ENCODE results near the gene CCDC102A. TPM values are rescaled to one million over a fixed set of nuclear protein-coding genes. Genes with fewer than 3 reads are reported as not detected.

CCDC102A gene
- total RNA-seq, 2 donors from 2014 or later = 16.9 to 18.3 TPM

DNA sequence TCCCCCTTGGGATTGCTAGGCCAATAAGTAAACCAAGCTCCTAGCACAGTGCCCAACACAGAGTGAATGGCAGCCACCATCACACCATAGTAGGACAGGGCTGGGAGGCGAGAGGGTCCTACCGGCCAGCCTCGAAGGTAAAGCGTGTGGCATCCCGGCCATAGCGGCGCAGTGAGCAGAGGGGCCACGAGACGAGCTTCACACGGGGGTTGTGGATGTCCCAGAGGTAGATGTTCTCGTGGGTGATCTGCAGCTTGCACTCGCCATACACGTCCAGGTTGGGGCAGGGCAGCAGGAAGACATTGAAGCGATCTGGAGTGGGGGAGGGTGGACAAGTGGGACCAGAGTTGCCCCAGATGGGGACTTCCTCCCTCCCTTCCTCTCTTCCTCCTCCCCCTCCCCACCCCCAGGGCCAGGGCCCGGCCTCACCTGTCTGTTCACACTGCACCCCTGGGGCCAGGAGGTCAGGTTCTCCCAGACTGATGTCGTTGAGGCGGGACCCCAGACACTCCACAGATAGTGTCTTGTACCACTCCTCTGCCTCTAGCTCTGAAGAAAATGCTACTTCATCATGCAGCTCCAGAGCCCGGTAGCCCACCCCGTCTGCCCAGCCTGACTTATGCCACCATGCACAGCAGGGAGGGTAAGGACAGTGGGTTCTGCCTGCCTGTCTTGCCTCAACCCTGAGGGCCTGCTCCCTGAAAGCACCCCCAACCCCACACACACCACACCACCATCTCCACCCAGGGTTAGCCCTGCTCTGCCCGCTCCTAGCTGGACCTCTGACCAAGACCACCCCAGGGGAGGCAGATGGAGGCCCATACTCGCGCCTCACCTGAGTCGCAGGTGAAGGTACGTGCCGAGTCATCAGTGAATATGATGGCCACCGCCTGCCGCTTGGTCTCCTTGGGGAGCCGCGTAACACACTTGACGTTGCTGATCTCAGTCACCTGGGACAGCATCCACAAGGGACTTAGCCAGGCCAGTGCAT, 61.4 kb downstream of the CCDC102A start:
- intact Hi-C loops (cut with DNase I) = loop anchor here in 1 of 2 donors (5.0 kb wide), 1 partner anchor 42 kb away; no protein-coding TSS in a partner anchor
- DNase-seq (ENCODE audit: low spot score) = no peak

DNA sequence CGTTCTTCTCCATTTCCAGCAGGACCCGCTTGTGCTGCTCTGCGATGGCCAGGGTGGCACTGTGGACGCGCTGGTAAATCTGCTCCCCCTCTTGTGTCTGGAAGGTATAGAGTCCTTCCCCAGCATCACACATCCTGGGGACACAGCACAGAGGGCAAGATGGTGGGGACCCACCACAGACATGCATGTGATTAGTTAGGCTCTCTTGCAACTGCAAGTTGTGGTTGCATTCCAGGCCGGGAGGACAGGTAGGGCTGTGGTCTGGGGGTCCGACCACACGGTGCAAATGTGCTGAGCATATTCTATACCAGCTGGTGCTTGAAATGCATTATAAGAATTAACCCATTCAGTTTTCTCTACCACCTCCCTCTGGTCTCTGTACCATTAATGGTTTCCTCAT, 62.5 kb downstream of the CCDC102A start:
- DNase-seq (ENCODE audit: low spot score) = no peak
- intact Hi-C loops (cut with DNase I) = no loop called here

DNA sequence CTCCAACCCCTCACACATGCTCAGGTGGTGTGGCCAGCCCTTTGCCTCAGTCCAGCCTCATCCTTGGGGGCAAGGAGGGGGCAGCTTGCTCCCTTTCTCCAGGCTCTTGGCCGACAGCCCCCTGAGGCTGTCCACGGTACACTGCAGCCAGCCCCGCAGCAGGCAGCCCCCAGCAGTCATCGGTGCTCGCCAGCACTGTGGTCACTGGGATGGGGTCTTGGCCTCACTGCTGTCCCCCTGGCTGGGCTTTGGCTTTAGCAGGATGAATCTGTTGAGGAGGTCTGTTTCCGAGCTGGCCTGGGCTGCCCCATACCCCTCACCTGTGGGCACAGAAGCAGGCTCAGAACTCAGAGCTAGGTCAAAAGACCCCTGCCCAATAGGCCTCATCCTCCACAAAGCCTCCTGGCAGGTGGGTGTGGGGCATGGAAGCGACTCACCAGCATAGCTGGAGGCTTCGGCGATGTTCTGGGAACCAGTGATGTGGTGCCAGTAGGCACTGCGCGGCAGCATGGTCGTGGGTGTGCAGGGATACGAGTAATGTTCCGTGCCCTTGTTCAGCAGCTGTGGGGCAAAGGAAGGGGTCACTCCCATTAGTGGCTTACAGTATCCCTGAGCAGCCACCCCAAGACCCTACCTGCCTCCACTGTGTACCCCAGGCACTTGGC, 63.1 kb downstream of the CCDC102A start:
- no peak for DNase-seq (ENCODE audit: low spot score)
- intact Hi-C loops (cut with DNase I) = no loop called here

DNA sequence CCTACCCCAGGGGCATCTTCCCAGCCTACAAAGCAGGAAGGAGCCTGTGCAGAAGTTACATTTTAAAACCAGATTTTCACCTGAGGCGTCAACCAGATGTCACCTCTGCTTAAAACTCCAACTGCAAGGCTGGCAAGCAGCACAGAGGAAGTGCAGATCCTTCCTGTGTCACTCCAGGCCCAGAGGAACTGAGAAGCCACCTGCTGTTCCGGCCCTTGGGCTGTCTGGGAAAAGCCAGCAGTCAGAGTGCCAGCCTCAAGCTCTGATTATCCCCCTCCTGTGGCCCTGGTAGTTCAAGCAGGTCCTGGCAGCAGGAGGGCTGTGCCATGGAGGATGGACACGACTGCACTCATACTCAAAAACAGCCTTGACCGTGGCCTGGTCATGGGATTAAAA, 63.7 kb downstream of the CCDC102A start:
- intact Hi-C loops (cut with DNase I) = no loop called here
- no peak for DNase-seq (ENCODE audit: low spot score)

DNA sequence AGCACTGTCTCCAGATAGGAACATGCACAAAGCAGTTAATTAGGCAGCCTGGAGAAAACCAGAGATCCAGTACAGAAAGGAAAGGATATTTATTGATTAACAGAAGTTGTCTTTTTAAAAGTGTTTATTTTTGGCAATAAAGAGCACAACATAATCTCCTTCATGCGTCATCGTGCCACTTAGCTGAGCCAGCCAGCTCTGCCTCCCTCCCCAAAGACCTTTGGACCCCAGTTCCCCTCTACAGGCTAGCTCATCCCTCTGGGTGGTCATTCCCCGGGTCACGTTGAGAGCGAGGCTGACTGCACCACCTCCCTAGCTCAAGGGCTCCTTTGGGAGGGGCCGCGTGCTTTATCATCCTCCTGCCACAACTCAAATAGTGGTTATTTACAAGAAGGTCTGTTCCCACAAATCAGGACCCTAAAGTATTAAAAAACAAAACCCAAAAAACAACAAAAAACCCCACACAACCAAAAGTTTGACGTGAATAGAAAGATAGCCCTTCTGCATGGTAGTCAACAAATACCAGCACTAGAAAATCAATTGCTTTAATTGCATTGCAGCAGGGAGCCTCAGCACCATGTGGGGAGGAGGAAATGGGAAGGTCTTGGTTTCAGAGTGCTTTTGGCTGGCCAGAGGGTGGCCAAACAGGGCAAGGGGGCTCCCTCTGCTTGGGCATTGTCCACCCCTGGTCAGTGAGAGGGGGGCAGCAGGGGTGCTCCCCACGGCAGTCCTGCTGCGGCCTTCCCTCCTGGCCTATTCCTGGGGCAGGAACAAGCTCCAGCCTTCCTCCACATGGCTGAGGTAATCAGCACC, 64.3 kb downstream of the CCDC102A start:
- no peak for DNase-seq (ENCODE audit: low spot score)
- intact Hi-C loops (cut with DNase I) = no loop called here

DNA sequence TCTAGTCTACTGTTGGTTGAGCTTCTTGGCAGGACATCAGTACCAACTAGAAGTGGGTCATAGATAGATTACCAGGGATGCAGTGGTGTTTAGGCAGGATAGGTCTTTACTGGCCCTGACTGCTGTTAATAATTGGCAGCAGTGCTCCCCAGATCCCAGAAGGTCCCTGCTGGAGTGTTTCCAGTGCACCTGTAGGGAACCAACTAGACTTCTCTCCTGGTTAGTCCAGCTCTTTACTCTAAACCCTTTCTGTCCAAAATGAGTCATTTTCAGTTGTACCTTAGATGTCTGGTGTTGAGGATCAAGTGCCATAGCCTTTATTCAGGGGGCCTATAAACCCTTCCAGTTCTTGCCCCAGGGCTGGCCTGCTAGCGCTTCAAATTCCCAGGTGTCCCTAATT, 65.2 kb downstream of the CCDC102A start:
- no peak for DNase-seq (ENCODE audit: low spot score)
- intact Hi-C loops (cut with DNase I) = no loop called here

DNA sequence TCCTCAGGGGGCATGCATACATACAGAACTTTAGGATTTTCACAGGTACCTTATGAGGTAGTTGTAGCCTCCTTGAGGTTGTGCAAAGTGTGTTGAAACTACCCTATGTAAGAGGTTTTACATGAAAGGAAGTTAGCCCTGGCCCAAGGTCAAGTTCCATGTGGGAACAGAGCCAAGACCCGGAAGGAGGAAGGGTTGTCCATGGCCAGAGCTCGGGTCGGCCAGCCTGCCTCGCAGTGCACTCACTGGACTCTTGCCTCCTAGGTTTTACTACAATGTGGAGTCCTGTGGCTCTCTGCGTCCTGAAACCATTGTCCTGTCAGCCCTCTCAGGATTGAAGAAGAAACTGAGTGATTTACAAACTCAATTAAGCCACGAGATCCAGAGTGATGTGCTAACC, 65.7 kb downstream of the CCDC102A start:
- no peak for DNase-seq (ENCODE audit: low spot score)
- intact Hi-C loops (cut with DNase I) = no loop called here

DNA sequence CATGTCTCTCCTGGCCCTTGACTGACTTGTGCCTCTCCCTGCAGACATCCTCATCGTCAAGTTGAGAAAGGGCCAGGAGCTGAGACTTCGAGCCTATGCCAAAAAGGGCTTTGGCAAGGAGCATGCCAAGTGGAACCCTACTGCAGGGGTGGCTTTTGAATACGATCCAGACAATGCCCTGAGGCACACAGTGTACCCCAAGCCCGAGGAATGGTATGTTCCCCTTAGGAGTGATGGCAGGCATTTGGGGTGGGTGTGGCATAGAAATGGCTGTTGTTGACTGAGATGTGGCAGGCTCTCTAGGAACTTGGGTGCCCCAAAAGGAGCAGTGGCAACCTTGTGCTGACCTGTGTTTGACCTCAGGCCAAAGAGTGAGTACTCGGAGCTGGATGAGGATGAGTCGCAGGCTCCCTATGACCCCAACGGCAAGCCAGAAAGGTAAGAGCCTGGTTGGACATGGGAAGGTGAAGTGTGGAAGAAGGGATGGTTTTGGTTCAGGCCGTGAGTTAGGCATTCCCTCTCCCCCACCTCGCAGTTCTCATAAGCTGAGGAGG, 66.4 kb downstream of the CCDC102A start:
- intact Hi-C loops (cut with DNase I) = no loop called here
- DNase-seq (ENCODE audit: low spot score) = no peak

DNA sequence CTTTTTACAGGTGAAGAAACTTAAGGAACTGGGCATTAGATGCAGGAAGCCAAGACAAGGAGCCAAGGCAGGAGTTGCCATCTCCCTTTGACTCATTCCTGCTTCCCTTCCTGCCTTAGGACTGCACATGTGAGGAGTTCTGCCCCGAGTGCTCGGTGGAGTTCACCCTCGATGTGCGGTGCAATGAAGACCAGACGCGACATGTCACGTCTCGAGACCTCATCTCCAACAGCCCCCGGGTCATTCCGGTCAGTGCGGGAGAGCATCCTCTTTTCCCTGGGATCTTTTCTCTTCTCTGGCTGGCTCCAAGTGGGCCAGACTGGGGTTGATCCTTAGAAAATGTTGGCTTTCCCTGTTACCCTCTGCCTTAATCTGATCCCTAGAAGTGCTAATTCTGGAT, 67.3 kb downstream of the CCDC102A start:
- intact Hi-C loops (cut with DNase I) = no loop called here
- no peak for DNase-seq (ENCODE audit: low spot score)

DNA sequence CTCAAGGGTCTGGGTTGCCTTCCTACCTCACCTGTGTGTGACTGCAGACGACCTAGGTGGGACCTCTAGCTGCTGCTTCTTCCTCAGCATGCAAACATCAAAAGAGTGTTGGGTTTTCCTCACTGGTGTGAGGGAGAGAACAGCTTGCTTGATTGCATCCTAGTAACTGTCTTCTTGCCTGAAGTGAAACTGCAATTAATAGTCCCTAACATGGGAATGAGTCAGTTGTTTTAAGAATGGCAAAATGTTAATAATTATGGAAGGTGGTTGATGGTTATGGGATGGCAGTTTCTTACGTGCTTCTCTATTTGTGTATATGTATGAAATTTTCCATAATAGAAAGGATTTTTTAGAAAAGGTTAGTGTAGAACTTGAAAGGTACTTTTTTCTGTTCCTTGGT, 68.0 kb downstream of the CCDC102A start:
- intact Hi-C loops (cut with DNase I) = no loop called here
- DNase-seq (ENCODE audit: low spot score) = no peak

DNA sequence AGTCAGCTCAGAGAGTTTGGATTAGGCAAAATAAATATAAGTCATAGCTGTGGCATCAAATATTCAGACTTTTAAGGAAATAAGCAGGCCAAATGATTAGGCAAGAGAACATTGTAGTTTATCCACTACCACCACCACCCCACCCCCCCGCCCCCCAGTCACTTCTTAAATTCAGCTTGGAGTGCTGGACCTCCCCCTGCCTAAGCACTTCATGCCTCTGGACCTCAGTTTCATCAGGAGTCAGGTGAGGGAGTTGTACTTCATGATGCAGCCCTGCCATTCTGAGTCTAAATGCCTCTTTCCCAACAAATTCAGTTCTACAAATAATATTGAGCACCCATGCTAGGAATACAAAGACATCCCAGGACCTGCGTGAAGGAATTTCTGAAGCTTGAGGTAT, 71.8 kb downstream of the CCDC102A start:
- DNase-seq (ENCODE audit: low spot score) = no peak
- intact Hi-C loops (cut with DNase I) = loop anchor here in 1 of 2 donors (5.0 kb wide), 1 partner anchor 53 kb away; no protein-coding TSS in a partner anchor

DNA sequence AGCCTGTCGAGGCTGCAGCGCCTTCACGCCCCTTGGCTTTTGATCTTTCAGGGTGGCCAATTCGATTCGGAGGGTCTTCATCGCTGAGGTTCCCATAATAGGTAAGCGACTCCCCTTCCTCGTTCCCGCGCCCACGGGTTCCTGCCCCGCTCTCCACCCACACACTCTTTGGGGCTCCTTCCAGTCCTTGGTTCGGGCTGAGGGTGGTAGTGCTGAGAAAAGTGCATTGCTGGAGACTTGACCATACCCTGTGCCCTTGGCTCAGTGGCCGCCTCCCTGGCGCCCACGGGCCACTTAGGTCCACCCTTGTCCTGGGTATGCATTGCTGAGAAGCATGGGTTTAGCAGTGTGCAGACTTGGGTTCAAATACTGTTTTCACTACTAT, 73.4 kb downstream of the CCDC102A start:
- DNase-seq (ENCODE audit: low spot score) = no peak
- intact Hi-C loops (cut with DNase I) = loop anchor here in 1 of 2 donors (5.0 kb wide), 1 partner anchor 54 kb away; no protein-coding TSS in a partner anchor

DNA sequence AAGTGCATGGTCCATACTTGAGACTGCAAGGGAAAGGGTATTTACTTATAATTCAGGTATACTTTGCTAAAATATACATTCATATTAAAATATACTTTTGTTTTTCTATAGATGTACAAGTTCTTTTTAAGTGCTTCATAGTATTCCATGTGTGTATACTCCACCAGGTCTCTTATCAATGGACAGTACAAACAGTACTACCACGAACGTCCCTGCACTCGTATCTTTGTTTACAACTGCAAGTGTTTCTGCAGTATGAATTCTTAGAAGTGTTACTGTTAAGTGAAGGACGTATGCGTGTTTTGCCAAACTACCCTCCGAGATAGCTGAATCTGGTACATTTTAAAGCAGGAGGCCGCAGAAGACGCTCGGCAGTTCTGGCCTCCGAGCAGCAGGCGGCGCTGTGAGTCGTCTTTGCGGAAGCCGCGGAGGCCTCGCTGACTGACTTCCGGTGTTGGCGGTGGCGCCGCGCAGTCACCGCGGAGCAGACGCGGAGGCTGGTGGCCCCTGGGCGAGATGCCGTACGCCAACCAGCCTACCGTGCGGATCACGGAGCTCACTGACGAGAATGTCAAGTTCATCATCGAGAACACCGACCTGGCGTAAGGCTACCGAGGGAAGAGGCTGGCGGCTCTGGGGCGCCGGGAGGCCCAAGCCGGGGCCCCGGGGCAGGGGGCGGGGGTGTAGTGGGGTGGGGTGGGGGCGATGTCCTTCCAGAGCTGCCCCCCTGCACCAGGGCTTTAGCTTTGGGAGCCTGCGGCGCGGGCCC, 74.0 kb downstream of the CCDC102A start, which contains the start of gene POLR2C:
POLR2C (plus strand) TSS at position 471 of the 769 bp plus-strand sequence; CDS start at position 517, 46 bp downstream.
- DNase-seq (ENCODE audit: low spot score) = peak; percentile 97
- intact Hi-C loops (cut with DNase I) = loop anchor here in 1 of 2 donors (5.0 kb wide), 1 partner anchor 55 kb away; no protein-coding TSS in a partner anchor

Other genes starting within 250 kb of the CCDC102A start
- gene CCL22, start 177.8 kb downstream of the CCDC102A start, total RNA-seq = under 1 TPM; 0.19 to 0.46 TPM
- 10 to 100 TPM; 36.2 to 45.2 TPM for gene CX3CL1, start 164.1 kb downstream of the CCDC102A start, total RNA-seq
- not detected for gene CCL17, start 131.8 kb downstream of the CCDC102A start, total RNA-seq
- gene CIAPIN1, start 89.2 kb downstream of the CCDC102A start, total RNA-seq = 10 to 100 TPM; 23.5 to 33.4 TPM
- gene COQ9, start 89.1 kb downstream of the CCDC102A start, total RNA-seq = 10 to 100 TPM; 30.1 to 39.6 TPM
- 10 to 100 TPM; 39.4 to 40.3 TPM for gene POLR2C, start 73.9 kb downstream of the CCDC102A start, total RNA-seq
- 10 to 100 TPM; 29.2 to 31.1 TPM for gene DOK4, start 50.1 kb downstream of the CCDC102A start, total RNA-seq
- under 1 TPM; 0.05 to 0.32 TPM for gene ADGRG5, start 6.1 kb upstream of the CCDC102A start, total RNA-seq
- 10 to 100 TPM; 28.0 to 28.5 TPM for gene ADGRG1, start 92.1 kb upstream of the CCDC102A start, total RNA-seq
- 10 to 100 TPM in 1 of 2 donors, 1 to 10 TPM in 1; 6.8 to 10.4 TPM for gene ADGRG3, start 131.7 kb upstream of the CCDC102A start, total RNA-seq
- gene DRC7, start 158.2 kb upstream of the CCDC102A start, total RNA-seq = not detected
- gene KATNB1, start 199.2 kb upstream of the CCDC102A start, total RNA-seq = 10 to 100 TPM in 1 of 2 donors, 1 to 10 TPM in 1; 9.1 to 12.8 TPM

Data from posterior vena cava (tissue), 2 donors.